ENCODE results near the gene DDB1.

The DDB1 gene

GRCh38 chr11:61337706-61338470 lies 5.0 kb upstream of the DDB1 start:
- no peak for DNase-seq (ENCODE audit: extremely low read depth in 1 of 2, low read depth in 1 of 2)

GRCh38 chr11:61336171-61336935 lies 3.4 kb upstream of the DDB1 start:
- DNase-seq (ENCODE audit: extremely low read depth in 1 of 2, low read depth in 1 of 2): peak; percentile 49 to 70

- DNase-seq (ENCODE audit: extremely low read depth in 1 of 2, low read depth in 1 of 2): no peak
Measured at GRCh38 chr11:61335355-61335710, 2.4 kb upstream of the DDB1 start.

GRCh38 chr11:61334434-61335354 lies 1.8 kb upstream of the DDB1 start:
- DNase-seq (ENCODE audit: extremely low read depth in 1 of 2, low read depth in 1 of 2): no peak

GRCh38 chr11:61333550-61334433 lies 887 bp upstream of the DDB1 start:
- no peak for DNase-seq (ENCODE audit: extremely low read depth in 1 of 2, low read depth in 1 of 2)

- DNase-seq (ENCODE audit: extremely low read depth in 1 of 2, low read depth in 1 of 2): no peak
Measured at GRCh38 chr11:61332281-61332796, 566 bp downstream of the DDB1 start.

- no peak for DNase-seq (ENCODE audit: extremely low read depth in 1 of 2, low read depth in 1 of 2)
Measured at GRCh38 chr11:61331651-61332050, 1.3 kb downstream of the DDB1 start.

- no peak for DNase-seq (ENCODE audit: extremely low read depth in 1 of 2, low read depth in 1 of 2)
Measured at GRCh38 chr11:61329871-61330270, 3.0 kb downstream of the DDB1 start.

- DNase-seq (ENCODE audit: extremely low read depth in 1 of 2, low read depth in 1 of 2): no peak
Measured at GRCh38 chr11:61328351-61328750, 4.6 kb downstream of the DDB1 start.

GRCh38 chr11:61327669-61328071 lies 5.2 kb downstream of the DDB1 start:
- DNase-seq (ENCODE audit: extremely low read depth in 1 of 2, low read depth in 1 of 2): no peak

- DNase-seq (ENCODE audit: extremely low read depth in 1 of 2, low read depth in 1 of 2): no peak
Measured at GRCh38 chr11:61325649-61326414, 7.1 kb downstream of the DDB1 start.

- DNase-seq (ENCODE audit: extremely low read depth in 1 of 2, low read depth in 1 of 2): no peak
Measured at GRCh38 chr11:61315260-61315659, 17.6 kb downstream of the DDB1 start.

GRCh38 chr11:61310749-61311148 lies 22.2 kb downstream of the DDB1 start:
- no peak for DNase-seq (ENCODE audit: extremely low read depth in 1 of 2, low read depth in 1 of 2)

GRCh38 chr11:61309739-61310138 lies 23.2 kb downstream of the DDB1 start:
- DNase-seq (ENCODE audit: extremely low read depth in 1 of 2, low read depth in 1 of 2): no peak

GRCh38 chr11:61309141-61309540 lies 23.8 kb downstream of the DDB1 start:
- DNase-seq (ENCODE audit: extremely low read depth in 1 of 2, low read depth in 1 of 2): no peak

GRCh38 chr11:61307354-61307753 lies 25.6 kb downstream of the DDB1 start:
- DNase-seq (ENCODE audit: extremely low read depth in 1 of 2, low read depth in 1 of 2): no peak

GRCh38 chr11:61306221-61306620 lies 26.7 kb downstream of the DDB1 start:
- DNase-seq (ENCODE audit: extremely low read depth in 1 of 2, low read depth in 1 of 2): no peak

GRCh38 chr11:61305417-61305816 lies 27.5 kb downstream of the DDB1 start:
- DNase-seq (ENCODE audit: extremely low read depth in 1 of 2, low read depth in 1 of 2): no peak

- no peak for DNase-seq (ENCODE audit: extremely low read depth in 1 of 2, low read depth in 1 of 2)
Measured at GRCh38 chr11:61303725-61304124, 29.2 kb downstream of the DDB1 start.
